Stimulated activated CD4-positive, alpha-beta T cell treated with anti-CD3 and anti-CD28 coated beads, Interleukin-2, amount 100 ng/mL, for 24 hours (primary cell): ENCODE measurements around the gene TMEM61.
"Not testable (repeated sequence)": the region's sequence is repeated elsewhere in the genome, so short reads cannot be mapped to it uniquely, and the experiment has no call there.

ENCODE experiments used
- DNase-seq, 2 donors: peaks; one replicate each; pipeline ENCODE4 v3.0.0-alpha.2; 2020

TMEM61 gene

DNA sequence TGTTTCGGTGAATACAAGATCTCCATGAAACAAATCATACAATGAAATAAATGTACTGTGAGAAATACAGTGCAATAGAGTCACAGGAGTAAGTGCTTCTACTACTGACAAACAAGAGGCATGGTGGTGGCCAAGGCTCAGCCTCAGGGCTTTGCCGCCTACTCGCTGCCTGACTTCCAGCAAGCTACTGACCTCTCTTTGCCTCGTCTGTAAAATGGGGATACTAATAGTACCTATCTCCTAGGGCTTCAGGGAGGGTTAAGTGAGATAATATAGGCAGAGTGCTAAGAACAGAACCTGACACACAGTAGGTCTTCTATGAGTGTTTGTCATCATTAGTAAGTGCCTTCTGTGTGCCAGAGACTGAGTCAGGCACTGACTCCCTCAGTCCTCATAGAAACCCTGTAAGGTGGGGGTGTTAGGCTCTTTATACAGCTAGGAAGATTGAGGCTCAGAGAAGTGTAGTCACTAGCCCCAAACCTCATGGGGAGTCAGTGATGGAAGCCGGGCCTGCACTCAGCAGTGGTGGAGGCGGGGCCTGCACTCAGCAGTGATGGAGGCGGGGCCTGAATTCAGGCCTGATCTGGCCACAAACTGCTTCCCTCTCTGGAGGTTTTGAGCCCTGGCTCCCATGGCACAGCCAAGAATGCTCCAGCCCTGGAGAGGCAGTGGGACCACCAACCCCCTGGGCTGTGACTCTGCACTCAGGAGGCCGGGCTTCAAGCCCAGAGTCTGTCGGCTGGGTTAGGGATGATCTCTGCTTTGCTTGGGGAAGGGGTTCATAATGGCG, 25.1 kb downstream of the TMEM61 start:
- no peak for DNase-seq

DNA sequence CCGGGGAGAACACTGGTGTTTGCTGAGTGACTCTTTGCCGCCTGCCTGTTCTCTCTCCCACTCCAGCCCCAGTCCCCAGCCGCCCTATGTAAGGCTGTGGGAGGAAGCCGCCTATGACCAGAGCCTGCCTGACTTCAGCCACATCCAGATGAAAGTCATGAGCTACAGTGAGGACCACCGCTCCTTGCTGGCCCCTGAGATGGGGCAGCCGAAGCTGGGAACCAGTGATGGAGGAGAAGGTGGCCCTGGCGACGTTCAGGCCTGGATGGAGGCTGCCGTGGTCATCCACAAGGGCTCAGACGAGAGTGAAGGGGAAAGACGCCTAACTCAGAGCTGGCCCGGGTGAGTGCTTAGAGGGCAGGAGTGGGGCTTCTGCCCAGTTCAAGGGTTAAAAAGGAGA, 26.5 kb downstream of the TMEM61 start:
- no peak for DNase-seq

DNA sequence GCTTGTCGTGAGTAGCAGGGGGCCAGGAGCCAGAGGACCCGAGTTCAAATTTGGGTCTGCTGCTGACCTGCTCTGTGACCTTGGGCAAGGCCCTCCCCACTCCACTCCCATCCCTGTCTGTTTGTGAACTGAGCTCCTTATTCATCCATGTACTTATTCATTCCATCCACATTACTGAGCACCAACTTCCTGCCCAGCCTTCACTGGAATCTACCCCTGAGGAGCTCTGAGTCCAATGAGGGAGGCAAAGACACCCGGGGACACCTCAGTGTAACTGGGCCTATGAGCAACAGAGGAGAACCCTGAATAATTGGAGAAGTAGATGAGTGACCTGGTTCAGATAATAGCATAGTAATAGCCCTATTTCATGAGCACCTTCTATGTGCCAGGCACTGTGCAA, 27.2 kb downstream of the TMEM61 start:
- no peak for DNase-seq

DNA sequence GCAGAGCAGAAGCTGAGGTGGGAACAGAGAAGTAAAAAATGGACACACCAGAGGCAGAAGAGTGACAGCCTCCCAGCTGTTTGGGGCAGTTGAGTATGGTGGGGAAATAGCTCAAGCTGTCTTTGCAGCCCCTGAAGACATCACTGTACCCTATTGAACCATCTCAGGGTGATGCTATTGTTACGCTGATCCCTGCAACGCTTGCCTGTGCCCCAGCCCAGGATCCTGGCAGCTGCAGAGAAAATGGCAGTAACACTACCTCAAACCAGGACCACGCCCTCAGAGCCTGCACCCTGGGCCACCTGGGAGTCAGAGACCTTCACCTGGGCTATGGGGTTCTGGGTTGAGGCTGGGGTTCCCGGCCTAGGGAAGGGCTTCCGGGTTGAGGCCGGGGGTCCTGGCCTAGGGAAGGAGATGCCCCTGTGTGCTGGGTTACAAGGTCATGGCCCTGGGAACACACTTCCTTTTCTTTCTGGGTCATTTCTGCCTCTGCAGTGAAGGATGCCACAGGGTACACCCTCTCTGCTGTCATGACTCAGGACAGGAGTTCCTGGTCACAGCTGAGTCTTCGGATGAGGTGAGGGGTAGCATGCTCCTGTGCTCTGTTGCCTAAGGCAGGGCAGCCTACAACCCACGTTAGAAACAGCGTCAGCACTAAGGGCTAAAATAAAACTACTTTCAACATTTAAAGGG, 29.9 kb downstream of the TMEM61 start:
- DNase-seq: no peak

DNA sequence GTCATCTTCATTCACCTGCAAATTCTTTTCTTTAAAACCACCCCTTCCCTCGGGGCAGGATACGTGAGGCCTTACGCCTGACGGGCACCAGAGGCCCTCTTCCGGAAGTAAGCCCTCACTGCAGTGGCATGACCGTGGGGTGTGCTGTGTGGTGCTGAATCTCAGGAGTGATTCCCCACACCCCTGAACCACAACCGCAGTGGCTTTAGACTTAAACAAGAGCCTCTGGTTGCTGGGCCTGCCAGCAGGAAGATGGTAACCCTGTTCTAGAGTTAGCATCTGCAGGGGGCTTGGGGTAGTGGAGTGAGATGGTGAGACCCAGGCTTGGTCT, 30.4 kb downstream of the TMEM61 start:
- DNase-seq: no peak

DNA sequence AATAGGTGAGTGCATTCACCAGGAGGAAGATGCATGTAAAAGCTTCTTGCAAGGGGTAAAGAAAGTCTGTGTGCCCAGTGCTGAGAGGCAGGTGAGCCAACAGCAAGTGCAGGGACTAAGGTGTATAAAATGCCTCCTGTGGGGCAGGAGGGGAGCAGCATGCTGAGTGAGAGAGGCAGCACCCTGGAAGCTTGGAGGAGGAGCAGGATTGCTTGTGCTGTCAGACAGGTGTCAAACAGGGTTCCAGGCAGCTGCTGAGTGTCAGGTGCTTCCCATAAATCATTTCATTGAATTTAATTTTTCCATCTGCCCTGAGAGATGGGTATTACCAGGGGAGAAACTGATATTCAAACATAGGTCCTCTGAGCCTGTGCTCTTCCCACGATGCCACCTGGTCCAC, 32.2 kb downstream of the TMEM61 start:
- DNase-seq: no peak

DNA sequence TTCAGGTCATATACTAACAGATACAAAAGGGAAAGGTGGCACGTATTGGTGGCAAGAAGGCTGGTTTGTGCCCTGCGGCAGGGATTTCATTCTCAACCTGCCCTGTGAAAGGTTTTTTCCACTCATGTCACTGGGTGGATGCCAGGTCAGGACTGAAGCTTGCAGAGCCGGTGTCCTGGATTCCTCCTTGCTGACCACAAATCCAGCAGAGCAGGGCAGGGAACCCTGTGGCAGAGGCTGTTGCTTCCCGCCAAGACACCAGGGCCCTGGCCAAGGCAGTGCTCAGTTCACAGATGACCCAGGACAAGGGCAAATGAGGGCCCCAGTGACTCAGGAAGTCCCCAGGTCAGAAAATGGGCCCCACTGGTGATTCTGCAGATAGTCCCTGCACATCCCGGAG, 34.7 kb downstream of the TMEM61 start:
- DNase-seq: no peak

DNA sequence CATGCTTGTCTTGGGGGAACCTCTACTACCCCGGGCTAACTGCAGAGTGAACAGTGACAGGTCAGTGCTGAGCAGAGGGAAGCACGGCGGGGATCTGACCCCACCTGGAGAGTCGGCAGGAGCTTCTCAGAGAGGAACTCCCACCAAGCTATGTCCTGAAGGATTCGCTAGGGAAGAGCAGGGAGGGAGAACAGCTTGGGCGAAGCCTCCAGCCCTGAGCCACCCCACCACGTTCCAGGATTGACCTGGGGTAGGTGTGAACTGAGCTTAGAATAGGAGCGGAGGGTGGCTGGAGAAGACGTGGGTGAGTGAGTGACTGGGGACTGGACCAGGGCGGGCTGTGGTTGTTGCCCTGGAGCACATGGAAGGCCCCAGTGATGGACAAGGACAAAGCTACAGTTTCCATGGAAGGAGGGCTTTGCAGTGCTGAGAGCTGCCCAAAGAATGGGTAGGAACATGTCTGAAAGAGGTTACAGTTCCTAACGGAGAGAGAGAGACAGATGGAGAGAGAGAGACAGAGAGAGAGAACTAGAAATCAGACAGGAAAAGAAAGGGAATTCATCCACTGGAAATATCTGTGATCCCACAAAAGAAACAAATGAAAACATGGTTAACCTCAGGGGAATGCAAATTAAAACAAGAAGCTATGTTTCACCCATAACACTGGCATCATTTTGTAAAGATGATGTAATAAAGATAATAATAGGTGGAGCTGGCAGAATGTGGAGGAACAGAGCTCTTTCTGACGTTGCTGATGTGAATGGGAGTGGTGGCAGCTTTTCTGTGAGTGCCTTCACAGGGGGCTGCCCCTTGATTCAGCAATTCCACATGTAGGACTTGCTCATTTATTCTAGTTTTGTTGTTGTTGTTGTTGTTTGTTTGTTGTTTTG, 35.5 kb downstream of the TMEM61 start:
- no peak for DNase-seq

DNA sequence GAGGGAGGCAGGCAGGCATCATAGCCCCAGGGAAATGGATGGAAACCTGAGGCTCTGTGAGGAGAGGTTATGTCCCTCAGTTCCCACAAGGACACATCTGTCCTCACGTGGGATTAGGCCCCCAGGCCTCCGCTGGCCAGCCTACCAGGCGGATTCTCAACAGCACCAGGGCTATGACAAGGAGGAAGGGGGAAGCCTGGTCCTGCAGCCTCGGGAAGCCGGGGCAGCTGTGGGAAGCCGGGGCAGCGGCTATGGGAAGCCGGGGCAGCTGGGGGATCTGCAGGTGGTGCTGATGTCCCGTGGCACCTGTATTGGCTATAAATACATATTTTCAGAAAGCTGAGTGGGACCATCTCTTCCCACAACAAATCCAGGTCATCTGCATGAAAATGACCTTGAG, 38.0 kb downstream of the TMEM61 start:
- DNase-seq: no peak

DNA sequence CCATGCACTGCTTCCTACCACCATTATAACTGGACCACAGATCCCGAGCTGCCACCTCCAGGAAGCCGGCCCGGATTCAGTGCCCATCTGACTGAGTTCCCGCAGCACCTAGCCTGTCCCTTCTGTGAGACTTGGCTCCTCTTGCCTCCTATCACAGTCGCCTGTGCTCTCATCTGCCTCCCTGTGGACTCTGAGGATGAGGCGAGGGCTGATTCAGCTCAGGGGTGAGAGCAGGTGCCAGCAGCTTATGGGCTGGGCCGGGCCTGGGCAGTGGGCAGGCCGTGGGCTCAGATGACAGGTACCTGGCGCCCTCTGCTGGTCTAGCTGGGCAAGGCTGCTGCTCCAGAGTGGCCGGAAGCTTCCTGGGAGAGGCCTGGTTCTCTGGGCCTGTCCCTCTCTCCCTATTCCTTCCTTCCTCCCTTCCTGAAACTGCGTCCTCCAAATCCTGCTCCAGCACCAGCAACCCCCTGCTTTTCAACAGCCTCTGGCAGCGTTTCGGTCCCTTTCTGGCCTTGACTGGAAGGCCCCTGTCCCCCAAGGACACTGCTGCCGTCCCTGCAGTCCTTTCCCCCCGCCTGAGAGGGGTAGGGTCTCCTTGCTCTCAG, 41.6 kb downstream of the TMEM61 start:
- peak; percentile 70 to 83 for DNase-seq

DNA sequence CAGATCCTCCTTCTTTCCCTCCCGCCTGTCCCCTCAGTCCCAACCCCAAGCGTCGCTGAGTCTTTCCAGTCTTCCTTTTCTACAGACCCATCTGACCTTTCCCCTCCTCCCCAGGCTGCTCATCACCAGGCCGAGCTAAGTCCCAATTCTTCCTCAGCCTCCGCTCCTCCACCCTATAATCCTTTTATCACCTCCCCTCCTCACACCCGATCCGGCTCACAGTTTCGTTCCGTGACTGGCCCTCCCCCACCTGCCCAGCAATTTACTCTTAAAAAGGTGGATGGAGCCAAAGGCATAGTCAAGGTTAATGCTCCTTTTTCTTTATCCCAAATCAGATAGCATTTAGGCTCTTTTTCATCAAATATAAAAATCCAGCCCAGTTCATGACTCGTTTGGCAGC, 43.7 kb downstream of the TMEM61 start:
- not testable (repeated sequence) for DNase-seq

DNA sequence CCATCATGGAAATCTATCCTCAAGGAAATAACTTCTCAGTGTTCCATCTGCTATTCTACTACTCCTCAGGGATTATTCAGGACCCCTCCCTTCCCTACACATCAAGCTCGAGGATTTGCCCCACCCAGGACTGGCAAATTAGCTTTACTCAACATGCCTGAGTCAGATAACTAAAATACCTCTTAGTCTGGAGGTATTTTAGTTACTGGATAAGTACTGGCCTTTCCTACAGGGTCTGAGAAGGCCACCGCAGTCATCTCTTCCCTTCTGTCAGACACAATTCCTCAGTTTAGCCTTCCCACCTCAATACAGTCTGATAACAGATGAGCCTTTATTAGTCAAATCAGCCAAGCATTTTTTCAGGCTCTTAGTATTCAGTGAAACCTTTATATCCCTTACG, 46.3 kb downstream of the TMEM61 start:
- not testable (repeated sequence) for DNase-seq

DNA sequence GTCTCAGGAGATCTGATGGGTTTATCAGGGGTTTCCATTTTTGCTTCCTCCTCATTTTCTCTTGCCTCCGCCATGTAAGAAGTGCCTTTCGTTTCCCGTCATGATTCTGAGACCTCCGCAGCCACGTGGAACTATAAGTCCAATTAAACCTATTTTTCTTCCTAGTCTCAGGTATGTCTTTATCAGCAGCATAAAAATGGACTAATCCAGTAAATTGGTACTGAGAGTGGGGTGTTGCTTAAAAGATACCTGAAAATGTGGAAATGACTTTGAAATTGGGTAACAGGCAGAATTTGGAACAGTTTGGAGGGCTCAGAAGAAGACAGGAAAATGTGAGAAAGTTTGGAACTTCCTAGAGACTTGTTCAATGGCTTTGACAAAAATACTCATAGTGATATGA, 50.7 kb downstream of the TMEM61 start:
- DNase-seq: not testable (repeated sequence)

DNA sequence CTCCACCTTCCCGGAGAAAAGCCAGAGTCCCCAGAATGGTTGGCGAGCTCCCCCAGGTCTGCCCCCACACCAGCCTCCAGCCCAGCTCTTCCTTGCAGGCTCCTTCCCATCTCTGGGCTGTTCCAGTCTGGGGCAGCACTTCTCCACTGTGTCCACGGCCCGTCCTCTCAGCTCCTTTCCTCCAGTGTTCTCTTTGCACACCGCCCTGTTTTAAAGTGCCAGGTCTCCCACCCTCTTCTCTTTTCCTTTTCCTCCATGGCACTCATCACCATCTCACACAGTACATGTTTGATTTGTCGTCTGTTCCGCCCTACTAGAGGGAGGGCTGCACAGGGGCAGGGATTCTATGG, 52.8 kb downstream of the TMEM61 start:
- no peak for DNase-seq

DNA sequence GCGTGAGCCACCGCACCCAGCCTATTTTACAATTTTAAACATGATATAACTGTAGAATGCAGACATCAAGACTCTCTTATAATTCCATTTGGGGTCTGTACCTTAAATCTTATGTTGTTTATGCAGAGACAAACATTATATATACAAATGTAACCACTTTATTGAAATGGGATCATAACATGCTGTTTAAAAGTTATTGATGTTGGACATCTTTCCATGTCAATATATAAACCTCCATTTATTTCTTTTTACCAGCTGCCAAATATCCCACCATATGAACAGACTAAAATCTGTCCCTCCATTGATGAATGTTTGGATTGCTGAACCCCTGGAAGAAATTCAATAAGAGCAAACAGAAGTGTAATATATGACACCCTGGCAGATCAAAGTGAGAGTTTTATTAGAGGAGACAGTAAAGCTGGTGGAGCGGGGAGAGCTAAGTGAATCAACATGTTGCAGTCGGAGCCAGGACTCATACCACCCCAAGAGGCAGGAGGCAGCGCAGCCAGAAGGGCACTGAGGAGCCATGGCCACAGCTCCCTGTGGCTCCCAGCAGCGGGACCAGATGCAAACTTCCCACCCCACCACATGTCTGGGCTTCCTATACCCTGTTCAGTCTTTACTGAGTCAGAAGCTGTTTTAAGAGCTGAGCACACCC, 54.2 kb downstream of the TMEM61 start:
- no peak for DNase-seq

DNA sequence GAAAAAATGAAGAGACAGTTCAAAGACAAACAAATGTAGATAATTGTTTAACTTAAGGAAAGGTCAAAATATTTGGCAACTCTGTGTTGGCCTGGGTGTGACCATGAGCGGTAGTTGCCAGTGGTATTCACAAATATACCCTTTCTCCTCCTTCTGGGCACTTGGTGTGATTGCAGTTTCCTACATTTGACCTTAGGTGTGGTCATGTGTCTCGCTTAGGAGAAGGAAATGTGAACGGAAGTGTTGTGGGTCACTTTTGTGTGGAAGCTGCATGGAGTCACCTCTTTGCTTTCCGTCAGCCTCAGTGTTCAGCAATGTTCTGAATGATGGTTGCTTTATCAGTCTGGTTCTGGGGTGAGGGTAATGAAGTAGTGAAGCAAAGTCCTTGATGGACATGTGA, 55.5 kb downstream of the TMEM61 start:
- DNase-seq: no peak

DNA sequence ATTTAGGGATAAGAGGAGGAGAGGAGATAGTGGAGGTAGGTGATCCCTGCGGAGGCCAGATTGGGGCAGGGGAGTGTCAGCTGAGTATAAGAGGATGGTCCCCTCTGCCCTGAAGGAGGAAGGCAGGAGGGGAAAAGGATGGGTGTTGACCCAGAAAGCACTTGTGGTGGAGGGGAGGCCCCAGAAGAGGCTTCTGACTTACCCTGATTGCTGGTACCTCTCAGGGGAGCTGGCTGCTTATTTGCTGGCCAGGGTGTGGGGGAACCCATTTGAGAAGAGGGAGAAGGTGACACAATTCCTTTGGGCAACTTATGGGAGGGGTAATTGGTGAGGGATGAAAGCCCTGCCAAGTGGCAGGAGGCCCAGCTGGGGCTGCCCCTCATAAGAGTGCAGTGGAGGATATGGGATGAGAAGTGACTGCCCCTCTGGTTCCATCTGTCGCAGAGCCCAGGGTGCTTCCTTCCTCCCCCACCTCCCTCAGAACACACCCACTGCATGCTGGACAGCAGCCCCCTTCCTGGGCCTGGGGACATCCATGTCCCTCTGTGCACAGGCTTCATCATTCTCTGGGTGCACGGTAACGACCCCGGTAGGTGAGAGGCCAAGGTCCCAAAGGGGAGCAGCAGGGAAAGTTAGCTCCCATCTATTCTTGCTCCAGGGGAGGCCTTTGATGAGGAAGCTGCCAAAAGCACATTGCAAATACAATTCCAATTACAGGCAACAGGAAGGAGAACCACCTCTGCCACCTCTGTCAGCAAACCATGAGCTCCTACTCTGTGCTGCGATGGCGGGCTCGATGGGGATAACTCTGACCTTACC, 57.5 kb downstream of the TMEM61 start:
- no peak for DNase-seq

DNA sequence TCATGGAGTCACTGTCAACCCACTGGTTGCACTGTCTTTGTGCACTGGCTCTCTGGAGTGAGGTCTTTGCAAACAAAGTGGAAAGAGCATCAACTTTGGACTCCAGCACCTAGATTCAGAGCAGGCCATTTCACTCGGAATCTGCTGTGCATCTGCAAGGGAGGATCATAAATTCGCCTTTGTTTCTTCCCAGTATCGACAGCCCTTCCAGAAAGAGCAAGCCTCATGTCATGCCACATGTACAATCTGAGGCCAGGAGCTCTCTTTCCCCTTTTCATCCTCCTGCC, 58.1 kb downstream of the TMEM61 start:
- no peak for DNase-seq

DNA sequence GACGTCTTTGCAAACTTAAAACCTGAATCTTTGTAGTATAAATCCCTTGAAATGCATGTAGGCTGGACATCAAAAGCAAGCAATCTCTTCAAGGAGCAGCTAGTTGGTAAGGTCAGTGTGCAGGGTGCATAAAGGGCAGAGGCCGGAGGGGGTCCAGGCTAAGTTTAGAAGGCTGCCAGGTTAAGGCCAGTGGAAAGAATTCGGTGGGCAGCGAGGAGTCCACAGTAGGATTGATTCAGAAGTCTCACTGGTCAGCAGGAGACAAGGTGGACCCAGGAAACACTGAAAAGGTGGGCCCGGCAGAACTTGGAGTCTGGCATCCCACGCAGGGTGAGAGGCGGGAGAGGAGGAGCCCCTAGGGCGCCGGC, 58.5 kb downstream of the TMEM61 start:
- no peak for DNase-seq

DNA sequence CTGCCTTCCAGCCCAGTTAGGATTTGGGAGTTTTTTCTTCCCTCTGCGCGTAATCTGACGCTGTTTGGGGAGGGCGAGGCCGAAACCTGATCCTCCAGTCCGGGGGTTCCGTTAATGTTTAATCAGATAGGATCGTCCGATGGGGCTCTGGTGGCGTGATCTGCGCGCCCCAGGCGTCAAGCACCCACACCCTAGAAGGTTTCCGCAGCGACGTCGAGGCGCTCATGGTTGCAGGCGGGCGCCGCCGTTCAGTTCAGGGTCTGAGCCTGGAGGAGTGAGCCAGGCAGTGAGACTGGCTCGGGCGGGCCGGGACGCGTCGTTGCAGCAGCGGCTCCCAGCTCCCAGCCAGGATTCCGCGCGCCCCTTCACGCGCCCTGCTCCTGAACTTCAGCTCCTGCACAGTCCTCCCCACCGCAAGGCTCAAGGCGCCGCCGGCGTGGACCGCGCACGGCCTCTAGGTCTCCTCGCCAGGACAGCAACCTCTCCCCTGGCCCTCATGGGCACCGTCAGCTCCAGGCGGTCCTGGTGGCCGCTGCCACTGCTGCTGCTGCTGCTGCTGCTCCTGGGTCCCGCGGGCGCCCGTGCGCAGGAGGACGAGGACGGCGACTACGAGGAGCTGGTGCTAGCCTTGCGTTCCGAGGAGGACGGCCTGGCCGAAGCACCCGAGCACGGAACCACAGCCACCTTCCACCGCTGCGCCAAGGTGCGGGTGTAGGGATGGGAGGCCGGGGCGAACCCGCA, 59.1 kb downstream of the TMEM61 start, which contains the start of gene PCSK9:
Gene PCSK9 (plus strand): TSS at position 207 of the 741 bp plus-strand sequence. CDS start 290 bp downstream, at position 497.
- peak in 1 of 2 donors; percentile 12 for DNase-seq
